ENCODE data around the gene YPEL2. TPM values are rescaled to one million over a fixed set of nuclear protein-coding genes. Genes with fewer than 3 reads are reported as not detected.

YPEL2 gene
- total and polyA plus RNA-seq, 2 donors (not counting 3 experiments of a cell fraction or from before 2014, with no cell fraction given) = 36.5 to 66.8 TPM

DNA sequence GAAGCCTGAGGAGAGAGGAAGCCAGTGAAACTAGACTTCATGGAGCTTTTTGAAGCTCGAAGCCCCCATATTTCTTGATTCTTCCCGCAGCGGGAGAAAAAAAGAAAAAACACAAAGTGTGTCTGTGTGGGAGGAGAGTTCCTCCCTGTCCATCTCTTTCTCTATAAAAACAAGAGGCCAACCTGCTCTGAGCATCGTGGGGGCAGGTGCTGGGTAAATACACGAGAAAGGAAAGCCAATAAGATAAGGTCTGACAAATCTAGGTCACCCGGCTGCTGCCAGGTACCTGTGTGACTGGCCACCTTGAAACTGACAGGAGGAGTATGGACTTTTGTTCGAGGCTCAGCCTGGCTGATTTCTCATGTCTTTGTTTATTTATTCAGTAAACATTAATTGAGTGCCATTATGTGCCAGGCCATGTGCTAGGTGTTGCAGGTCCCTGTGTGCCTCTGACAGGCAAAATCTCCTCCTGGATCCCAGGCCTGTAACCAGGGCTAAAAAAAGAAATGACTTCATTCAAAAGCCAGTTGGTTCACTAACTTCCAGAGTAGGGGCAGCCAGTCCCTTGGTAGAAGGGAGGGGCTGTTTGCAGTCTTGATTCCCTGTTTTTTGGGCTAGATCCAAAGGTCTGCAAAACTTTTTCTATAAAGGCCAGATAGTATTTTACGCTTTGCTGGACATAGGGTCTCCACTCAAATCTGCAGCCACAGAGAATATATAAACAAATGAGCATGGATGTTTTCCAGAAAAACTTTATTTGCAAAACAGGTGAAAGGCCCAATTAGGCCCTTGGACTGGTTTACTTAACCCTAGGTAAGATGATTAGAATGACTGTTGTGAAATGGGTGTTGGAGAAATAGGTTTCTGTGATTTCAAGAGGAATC lies 35.6 kb downstream of the YPEL2 start:
- dilution Hi-C loops (cut with MboI; ENCODE audit: extremely low pct_ligation_motif_present, low sequenced_read_pairs) = no loop called here
- Histone ChIP-seq H3K4me3 (replicated peaks in 1 of 3; ENCODE audit: insufficient read depth in 1 of 3, low read depth in 1 of 3, low read length in 3 of 3) (no peak overlapping the region), H3K36me3 (ENCODE audit: control insufficient read depth in 2 of 2, extremely low read depth in 1 of 2, insufficient read depth in 2 of 2, low read length in 2 of 2) (peaks cover 5 to 10% of the 10 kb centered on the region in 2 experiments), H3K9me3 (replicated peaks; ENCODE audit: control insufficient read depth, insufficient read depth, low read length) (no peaks in the 10 kb centered on the region), H3K4me2 (ENCODE audit: insufficient read depth, low read length) (no peak overlapping the region), H3K79me2 (ENCODE audit: control insufficient read depth, insufficient read depth, low read length) (peaks cover 24% of the 10 kb centered on the region), H4K20me1 (replicated peaks; ENCODE audit: control insufficient read depth, extremely low read depth, insufficient read depth, low read length) (no peaks in the 10 kb centered on the region), H3K9me1 (replicated peaks; ENCODE audit: control insufficient read depth, extremely low read depth, insufficient read depth, low read length) (no peaks in the 10 kb centered on the region), H3K27ac (ENCODE audit: insufficient read depth, low read depth, low read length) (no peak overlapping the region), H2AFZ (ENCODE audit: low read depth, low read length) (no peak overlapping the region), H3K27me3 (ENCODE audit: control insufficient read depth in 2 of 2, insufficient read depth in 2 of 2, low read length in 2 of 2) (no peaks in the 10 kb centered on the region), H3K9ac (replicated peaks; ENCODE audit: extremely low read depth, insufficient read depth, low read length) (no peak overlapping the region), H3K4me1 (ENCODE audit: control insufficient read depth, extremely low read depth, insufficient read depth, low read length) (peaks cover 48% of the 10 kb centered on the region)
- POLR2A ChIA-PET = no interaction called here
- DNase-seq (ENCODE audit: low read depth, low spot score) (peak; percentile 32), FAIRE-seq (peak; percentile 52)
- intact Hi-C loops (cut with micrococcal nuclease) = loop anchor here (2.0 kb wide), 1 partner anchor 34 kb away; no protein-coding TSS in a partner anchor
- TF ChIP-seq, protein P1, sequence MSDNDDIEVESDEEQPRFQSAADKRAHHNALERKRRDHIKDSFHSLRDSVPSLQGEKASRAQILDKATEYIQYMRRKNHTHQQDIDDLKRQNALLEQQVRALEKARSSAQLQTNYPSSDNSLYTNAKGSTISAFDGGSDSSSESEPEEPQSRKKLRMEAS (IDR thresholded peaks at IDR 0.05; ENCODE audit: insufficient read depth, insufficient read length) = no peak
- TF ChIP-seq CTCF (IDR thresholded peaks at IDR 0.05; ENCODE audit: extremely low read depth in 1 of 2, insufficient read depth in 1 of 2, low read depth in 1 of 2, low read length in 2 of 2) (no peak), FOS (IDR thresholded peaks at IDR 0.05; ENCODE audit: borderline replicate concordance, insufficient read depth, low read length) (no peak), JUN (IDR thresholded peaks at IDR 0.05; ENCODE audit: borderline replicate concordance, insufficient read depth, insufficient read length, low read depth) (no peak), EZH2 (IDR thresholded peaks at IDR 0.05; ENCODE audit: borderline replicate concordance, low read depth, low read length, severe bottlenecking) (no peak), POLR2A (IDR thresholded peaks at IDR 0.05; ENCODE audit: low read depth, low read length) (no peak)
- BruUV-seq (replicated peaks) = no TSS peak
- CTCF ChIA-PET = interaction anchor here (1.1 to 1.6 kb wide), 2 partner anchors 37 to 74 kb away, joined by 7 to 9 read pairs; no protein-coding TSS in a partner anchor
